EL (cell line): ENCODE measurements around the gene LTBR.
"Not testable (repeated sequence)": the region's sequence is repeated elsewhere in the genome, so short reads cannot be mapped to it uniquely, and the experiment has no call there.

ENCODE experiments used
- DNase-seq: peaks from one replicate; pipeline ENCODE4 v3.0.0-alpha.2; 2016

LTBR gene

DNA sequence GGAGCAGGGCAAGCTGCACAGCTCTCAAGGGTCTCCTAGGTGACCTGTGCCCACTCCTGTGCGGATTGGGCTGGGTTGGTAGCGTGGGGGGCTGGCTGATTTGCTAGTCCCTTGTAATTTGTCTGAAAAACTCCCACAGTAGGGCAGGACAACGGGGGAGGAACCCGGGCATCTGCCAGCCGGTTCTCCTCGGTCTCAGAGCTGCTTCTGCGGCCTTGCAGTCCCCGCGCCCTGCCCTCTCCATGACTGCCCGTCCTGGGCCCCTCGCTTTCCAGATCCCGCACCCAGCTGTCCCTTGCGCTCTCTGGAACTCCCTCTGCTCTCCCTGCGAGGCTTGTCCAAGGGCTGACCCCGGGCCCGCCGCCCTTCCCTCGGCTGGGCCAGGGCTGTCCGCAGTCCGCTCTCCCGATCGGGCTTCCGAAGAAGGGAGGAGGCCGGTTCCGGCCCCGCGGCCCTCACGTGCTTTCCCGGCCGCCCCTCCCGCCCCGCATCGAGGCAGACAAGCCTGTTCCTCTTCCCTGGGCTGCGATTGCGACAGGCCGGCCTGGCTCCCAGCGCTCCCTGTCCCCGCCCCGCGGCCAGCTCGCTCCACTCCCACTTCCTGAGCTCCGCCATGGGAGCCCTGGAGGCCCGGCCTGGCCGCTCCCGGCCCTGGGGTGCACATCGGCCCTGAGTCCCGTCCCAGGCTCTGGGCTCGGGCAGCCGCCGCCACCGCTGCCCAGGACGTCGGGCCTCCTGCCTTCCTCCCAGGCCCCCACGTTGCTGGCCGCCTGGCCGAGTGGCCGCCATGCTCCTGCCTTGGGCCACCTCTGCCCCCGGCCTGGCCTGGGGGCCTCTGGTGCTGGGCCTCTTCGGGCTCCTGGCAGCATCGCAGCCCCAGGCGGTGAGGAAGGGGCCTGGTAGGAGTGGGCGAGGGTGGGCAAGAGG is at the start of gene LTBR:
Gene LTBR (plus strand): TSS at position 591 of the 927 bp plus-strand sequence. CDS start 197 bp downstream, at position 788.
- peak; percentile 94 for DNase-seq

GRCh38 chr12:6334359-6334758 is 49.6 kb upstream of the LTBR start:
- DNase-seq: no peak

DNA sequence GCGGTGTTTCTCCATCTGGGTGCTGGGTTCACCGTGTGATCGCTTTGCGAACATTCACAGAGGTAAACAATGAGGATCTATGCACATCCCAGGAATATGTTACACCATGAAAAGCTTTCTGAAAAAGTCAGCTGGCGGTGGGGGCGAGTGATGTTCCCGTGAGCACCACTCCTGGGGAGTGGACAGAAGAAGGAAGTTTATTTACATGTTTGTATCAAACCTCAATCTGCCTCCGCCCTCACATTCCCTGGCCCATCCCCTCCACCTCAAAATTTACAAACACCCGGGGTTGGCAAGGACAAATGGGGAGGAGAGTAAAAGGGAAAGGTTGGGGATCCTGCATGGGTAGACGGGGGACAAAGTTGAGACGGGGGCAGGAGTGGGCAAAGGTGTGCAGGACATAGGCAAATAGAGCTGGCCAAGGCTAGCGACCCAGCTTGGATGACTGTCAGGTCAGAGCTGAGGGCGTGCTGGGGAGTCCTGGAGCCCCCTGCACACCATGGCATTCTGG is 49.0 kb upstream of the LTBR start:
- no peak for DNase-seq

GRCh38 chr12:6335451-6336078 is 48.4 kb upstream of the LTBR start:
- peak; percentile 92 for DNase-seq

DNA sequence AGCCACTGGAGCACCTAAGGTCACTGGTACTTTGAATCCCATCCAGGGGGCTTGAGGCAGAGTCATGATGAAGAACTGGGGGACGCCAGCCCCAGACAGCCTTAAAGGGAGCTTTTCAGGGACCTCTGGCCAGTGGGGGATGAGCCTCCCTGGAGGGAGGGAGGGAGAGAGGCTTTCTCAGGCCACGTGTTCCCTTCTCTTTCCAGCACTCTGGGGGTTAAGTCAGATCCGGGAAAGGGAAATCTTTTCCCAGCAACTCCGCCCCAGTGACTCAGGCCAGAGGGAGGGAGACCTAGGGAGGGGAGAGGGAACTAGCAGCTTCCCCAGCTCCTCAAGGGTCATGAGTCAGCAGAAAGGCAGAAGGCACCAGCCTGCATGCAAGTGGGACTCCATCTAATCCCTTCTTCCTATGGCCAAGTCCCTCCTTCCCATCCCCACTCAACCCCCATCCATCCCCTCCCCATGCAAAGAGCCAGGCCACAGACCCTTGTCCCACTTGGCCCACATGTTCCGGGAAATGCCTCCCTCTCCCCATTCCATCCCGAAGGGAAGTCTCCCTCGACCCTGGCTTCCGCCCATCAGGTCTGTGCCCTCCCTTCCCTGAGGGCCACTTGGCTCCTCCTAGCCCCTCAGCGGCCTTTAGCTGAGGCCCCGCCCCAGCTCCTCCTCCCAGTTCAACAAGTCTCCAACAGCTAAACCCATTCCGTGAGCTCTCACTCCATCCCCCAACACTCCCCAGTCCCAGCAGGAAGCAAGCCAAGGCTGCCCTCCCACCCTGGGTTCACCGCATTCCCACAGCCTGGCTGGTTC is 47.7 kb upstream of the LTBR start:
- peak; percentile 100 for DNase-seq

GRCh38 chr12:6336889-6337853 is 46.8 kb upstream of the LTBR start:
- DNase-seq: peak; percentile 33

- no peak for DNase-seq
Measured at GRCh38 chr12:6337958-6338433, 46.0 kb upstream of the LTBR start.

- DNase-seq: not testable (repeated sequence)
Measured at GRCh38 chr12:6338536-6338935, 45.4 kb upstream of the LTBR start.

DNA sequence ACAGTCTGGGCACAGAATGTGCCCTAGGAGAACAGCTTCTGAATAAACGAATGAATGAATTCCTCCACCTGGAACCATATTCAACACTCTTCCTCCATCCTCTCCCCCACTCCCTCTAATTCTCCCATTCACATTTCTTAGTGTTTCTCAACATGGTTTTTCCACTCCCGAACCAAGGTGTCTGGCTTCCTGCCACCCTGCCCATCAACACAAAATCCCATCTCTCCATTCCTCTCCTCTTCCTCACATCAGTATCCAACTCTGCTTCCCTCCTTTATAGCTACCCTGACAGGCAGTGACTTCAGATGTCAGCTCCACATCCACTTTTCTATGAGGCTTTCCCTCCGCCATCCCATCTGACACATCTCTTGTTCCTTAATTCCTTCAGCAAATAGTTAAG is 45.0 kb upstream of the LTBR start:
- no peak for DNase-seq

- DNase-seq: peak; percentile 86
Measured at GRCh38 chr12:6340032-6340638, 43.8 kb upstream of the LTBR start.

DNA sequence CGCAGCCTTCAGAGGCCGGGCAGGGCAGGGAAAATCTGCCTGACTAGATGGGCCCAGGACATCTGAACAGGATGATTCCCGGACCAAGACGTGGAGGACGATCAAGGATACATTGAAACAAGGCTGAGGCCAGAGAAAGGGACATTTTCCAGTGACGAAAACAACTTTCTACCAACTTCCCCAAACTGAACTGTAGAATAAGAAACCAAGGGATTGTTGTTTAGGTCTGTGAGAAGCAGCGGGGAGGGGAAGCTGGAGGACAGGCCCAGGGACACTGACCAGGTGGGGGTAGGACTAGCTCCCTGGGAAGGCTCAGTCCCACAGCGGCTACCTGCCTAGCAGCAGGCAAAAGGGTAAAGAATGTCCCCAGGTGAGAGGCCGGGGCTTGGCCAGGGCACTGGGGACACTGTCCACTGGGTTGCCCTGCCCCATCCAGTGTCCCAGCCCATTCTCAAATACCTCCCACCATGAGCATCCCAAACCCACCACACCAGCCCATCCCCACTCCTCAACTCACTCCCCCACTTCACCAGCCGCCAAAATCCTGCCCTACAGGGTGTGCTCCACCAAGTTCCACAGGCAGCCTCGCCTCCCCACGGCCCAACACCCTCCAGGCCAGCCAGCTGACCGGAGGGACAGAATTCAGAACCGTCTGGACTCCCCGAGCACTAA is 43.1 kb upstream of the LTBR start:
- no peak for DNase-seq

DNA sequence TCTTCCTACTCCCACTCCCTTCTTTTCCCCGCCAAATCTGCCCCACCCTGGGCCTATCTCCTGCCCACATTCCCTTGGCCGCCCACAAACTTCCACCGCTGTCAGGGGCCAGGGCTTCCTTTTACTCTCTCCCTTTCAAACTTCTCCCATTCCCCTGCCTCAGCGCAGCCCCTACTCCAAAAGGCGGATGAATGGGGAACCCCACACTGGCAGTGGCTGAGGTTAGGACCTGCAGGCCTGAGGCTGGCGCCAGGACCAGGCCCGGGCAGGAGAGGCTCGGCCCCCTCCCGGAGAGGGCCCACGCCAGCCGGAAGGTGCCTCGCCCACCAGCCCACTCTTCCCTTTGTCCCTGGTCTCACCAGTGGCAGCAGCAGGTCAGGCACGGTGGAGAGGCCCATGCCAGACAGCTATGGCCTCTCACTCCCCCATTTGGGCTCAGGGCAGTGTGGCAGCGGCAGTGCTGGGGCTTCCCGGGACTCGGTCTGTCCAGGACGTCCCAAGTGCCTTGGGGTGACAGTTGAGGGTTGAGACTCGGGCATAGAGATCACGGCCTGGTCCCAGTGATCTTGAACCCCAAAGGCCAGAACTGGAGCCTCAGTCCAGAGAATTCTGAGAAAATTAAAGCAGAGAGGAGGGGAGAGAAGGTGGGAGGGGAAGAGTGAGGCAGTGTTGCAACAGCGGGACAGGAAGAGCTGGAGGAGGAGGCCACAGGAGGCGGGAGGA is 42.4 kb upstream of the LTBR start, which contains the start of gene TNFRSF1A:
Gene TNFRSF1A (minus strand): TSS at position 660 of the 723 bp plus-strand sequence. CDS start 262 bp downstream, at position 398.
- DNase-seq: peak; percentile 82

DNA sequence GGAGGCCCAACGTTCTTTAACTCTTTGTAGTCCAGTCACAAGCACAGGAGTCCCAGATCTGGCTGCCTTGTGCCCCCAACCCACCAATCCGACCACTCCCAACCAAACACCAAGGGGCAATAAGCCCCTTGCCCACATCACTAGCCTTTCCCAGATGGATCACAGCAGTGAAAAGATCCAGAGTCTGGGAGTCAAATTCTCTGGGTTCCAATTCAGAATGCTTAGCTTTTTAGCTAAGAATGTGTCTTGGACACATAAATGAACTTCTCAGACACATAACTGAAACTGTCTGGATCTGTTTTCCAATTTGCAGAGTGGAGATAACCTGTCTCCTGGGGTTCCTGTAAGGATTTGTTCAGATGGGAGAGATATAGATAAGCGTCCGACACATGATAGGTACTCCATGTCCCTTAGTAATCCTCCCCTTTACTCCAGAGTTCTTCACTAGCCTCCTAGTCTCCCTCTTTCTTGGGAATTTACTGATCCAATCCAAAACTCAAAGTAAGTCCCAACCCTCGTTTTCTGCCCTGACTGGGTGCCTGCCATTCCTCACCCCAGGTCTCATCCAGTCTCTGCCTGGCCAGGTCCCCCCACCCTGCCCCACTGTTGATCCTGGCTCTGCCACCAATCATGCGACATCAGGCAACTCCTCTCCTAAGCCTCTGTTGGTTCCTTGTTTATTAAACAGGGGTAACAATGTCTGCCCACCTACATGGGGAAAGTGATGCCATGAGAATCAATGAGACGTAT is 41.6 kb upstream of the LTBR start:
- no peak for DNase-seq

DNA sequence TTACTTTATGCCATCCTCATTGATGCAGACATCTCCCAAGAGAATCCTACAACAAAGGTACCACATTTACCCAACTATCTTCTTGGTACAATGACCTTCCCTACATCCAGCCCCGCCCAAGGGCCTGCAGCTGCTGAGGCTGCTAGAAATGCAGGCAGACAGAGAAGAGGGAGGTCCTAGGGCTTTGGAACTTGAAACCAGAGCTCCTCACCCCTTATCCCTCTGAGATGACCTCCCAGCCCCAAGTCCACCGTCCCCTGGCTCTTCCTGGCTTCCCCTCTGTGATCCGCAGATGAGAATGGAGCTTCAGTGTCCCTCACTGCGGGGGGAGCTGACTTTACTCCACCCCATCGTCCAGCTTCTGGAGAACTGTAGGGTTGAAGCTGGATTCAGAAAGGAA is 40.4 kb upstream of the LTBR start:
- no peak for DNase-seq

- DNase-seq: not testable (repeated sequence)
Measured at GRCh38 chr12:6344101-6344660, 39.8 kb upstream of the LTBR start.

- peak; percentile 97 for DNase-seq
Measured at GRCh38 chr12:6345319-6346091, 38.5 kb upstream of the LTBR start.

DNA sequence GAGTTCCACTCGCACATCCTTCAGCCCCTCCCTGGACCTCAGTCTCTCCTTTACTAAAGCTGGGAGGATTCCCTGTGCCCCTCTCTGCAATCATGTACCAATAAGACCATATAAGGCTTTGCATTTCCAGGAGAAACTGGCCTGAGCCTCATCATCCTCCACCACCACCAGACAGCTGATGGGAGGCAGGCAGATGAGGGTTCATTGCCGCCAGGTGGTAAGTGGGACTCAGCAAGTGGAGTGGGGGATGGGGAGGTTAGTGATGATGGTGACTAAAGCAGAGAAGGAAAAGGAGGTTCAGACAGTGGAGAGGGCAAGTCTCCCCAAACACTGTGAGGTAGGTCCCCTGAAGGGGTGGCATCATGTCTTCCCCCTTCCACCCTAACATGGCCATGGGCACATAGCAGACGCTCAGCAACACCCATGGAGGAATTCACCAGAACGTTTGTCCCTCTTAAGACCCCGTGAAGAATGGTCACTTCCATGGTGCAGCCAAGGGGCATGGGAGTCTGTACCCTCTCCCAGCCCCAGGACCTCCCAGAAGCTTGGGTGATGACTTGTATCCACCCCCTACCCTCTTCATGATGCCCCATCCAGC is 37.6 kb upstream of the LTBR start:
- no peak for DNase-seq
